ENCODE measurements around the gene COL18A1.

Gene COL18A1

DNA sequence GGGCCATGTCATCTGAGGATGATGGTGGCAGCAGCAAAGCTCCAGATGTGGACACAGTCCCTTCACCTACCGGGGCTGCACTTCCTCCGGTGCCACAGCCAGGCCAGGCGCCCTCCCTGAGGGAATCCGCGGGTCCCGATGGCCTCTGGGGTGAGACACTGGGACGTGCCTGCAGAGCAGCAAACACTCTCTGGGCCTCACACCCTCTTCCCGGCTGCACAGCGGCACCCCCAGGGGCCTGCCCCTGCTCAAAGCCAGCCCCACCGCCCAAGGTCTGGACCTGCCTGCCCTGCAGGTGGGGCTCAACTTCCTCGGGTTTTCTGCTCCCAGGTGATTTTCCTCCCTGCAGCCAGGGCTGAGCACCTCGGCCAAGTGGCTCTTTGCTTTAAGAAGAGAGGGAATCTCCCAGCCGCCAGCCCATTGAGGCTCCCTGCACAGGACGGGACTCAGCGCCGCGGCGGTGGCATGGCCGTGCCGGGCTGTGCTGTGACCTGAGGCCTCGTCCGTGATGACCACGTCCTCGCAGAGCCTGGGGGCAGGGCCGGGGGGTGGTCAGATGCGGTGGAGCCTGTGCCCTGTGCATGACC, 21.3 kb upstream of the COL18A1 start:
- no peak for DNase-seq

DNA sequence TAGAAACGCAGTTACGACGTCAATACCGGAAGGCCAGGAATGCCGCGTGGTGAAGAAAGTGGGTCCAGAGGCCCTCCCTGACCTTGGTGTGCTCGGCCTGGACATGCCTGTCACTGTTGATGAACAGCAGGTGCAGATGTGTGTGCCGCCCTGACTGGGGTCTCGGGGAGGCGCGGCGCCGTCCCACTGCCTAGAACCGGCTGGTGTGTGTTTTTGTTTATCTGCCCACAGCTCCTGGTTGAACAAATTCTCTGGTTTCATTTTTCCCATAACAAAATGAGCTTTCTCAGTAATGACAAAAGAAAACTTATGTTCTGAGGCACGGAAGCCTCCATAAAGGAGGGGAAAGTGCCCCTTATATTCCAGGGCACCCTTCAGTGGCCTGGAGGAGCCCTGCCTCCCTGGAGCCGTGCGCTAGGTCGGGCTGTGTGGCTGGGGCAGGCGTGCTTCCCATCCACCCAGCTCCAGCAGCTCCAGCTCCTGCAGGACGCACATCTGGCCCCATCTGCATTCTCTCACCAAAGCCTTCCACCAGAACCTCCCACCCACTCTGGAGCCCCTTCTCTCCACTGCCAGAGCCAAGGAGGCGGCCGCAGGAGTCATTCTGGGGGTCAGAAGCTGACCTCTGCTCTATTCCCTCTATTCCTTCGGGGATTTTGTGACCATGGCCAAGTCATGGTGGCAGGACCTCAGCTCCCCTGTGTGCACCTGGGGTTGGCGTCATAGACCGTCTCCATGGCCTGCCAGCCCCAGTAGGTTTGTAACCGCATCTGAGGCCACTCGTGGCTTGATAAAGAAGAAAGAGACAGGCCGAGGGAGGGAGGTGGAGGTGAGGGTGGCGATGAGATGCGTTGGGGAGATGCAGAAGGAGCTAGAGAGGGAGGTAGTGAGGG, 20.1 kb upstream of the COL18A1 start:
- no peak for DNase-seq

DNA sequence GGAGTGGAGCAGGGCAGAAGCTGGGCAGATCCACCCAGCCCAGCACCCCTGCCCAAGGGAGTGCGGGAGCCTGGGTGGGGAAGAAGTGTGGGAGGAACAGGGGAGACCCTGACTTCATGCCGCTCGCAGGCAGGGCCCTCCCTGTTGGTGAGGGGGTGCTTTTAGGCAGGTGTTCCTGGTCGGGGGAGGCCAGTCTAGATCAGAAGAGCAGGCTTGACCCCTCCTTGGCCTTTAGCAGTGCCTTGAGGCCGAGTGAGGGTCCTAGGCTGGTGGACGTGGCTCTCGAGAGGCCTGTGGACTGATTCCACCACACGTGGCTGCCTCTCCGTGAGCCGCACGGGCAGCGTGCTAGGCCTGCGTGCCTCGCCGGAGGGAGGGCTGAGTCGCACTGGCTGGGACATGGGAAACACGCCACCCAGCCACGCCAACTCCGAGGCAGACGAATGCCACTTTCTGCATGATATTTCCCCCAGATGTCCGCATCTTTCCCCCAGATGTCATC, 19.4 kb upstream of the COL18A1 start:
- no peak for DNase-seq

DNA sequence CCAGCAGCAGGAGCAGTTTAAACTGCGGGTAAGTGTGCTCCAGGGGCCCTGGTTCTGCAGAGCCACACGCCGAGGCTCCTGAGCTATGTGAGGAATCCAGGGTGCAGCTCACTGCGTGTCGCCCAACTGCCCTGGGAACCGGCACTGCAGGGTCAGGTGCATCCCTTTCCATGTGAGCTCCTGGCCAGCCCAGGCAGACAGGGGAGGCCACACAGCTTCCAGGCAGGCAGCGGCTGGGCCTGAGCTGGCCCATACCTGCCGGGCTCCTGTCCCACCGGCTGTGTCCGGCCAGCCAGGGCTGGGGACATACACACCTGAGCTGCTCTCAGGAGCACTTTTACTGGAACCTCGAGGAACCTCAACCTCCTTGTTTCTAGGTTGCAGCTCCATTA, 18.6 kb upstream of the COL18A1 start:
- no peak for DNase-seq

DNA sequence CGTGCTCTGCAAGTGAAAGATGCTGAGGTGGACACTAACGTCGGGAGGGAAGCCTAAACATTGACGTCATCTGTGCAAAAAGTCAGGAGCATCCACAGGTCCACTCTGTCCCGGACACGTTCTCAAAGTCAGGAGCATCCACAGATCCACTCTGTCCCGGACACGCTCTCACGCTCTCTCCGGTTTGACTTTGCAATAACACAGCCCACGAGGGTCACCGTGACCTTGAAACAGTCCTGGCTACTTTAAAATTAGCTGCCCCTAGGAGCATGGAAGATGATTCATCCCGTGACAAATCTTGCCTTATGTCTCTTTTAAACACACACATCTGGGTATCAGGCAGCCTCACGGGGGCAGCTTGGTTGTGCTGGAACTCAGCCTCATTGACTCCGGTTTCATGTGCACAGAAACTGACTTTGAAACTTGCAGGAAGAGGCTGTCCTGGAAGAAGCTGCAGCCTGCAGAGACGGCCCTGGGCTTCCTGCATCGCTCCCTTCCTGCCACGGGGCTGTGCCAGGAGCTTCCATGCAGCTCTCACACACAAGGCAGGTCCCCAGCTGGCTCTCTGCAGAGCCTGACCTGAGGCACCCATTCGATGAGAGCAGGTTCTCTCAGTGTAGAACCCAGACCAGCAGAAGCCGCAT, 18.1 kb upstream of the COL18A1 start:
- peak; percentile 40 for DNase-seq

DNA sequence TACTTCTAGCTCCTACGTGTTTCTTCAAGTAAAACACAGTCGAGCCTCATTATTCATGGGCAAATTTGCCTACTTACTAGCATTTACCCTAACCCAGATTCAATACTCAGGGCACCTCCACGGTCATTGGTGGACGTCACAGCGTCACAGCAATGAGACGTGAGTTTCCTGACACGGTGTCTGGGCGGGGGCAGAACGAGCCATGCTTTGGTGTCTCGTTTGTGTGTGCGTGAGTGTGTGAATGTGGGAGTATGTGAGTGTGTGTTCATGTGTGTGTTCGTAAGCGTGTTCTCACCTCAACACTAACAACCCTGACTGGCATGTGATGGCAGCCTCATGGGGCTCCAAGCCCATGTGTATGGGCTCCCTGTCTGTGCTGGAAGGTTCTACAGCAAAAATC, 17.5 kb upstream of the COL18A1 start:
- DNase-seq, result no peak

DNA sequence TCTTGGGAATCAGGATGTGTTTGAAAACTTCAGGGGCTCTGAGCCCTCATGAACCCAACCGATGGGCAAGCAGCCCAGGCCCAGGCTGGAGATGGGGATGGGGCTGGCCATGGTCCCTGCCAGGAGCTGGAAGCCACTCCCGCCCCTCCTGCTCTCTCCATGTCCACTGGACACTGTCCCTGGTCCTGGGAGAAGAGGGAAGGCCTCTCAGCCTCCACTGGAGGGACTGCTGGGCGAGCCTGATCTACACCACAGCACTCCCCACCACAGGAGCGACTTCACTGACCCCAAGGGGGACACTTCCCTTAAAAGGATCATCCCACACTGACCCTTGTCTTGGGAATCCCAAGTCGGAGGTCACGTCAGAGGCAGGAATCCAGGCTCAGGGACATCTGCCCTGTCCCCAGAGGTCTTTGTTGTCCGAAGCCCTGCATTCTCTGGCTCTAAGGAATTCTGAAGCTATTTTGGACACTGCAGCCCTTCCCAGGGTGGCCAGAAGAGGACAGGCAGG, 16.9 kb upstream of the COL18A1 start:
- no peak for DNase-seq

DNA sequence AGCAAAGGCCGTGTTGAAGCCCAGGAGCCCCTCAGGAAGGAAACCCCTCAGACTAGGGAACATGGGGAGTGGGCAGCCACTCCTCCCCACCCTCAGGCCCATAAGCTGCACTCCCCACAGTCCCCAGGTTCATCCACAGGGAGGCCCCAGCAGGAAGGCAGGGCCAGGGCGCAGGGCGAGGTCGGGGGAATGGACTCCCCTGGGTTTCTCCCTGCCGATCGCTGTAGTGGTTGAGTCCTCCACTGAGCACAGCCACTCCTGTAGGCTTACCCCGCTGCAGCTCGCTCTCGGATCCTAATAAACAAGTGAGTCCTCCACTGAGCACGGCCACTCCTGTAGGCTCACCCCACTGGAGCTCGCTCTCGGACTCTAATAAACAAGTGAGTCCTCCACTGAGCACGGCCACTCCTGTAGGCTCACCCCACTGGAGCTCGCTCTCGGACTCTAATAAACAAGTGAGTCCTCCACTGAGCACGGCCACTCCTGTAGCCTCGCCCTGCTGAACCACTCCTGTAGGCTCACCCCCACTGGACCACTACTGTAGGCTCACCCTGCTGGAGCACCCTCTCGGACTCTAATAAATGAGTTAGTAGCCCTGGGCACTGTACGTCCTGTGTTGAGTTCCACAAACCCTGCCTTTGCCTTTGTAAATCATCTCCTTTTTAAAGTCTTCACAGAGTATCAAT, 16.2 kb upstream of the COL18A1 start:
- DNase-seq, result no peak

DNA sequence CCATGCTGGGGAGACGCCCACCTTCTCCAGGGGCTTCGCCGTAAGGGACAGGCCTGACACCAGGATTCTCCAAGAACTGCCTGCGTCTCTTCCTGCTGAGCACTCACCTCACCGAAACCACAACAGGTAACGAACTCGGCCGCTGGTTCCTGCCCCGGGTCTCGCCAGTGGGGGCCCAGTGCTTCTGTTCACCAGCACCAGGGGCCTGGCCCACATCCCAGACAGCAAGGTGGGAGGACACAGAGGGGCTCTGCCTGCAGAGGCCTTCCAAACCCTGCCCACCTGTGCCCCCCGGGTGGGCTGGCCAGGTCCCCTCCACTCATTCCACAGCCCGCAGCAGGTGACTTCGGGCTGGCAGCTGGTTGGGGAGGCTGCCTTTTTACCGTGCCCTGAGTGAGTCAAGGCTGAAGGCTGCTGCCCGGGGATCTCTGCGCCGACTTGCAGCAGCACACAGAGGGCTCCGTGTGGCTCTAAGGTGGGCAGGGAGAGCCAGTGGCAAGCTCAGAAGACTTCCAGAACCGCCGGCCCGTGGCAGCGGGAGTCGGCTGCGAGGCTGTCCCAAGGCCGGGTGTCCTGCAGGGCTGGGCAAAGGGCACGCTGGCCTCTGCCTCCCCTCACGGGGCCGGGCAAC, 14.7 kb upstream of the COL18A1 start:
- DNase-seq, result no peak

DNA sequence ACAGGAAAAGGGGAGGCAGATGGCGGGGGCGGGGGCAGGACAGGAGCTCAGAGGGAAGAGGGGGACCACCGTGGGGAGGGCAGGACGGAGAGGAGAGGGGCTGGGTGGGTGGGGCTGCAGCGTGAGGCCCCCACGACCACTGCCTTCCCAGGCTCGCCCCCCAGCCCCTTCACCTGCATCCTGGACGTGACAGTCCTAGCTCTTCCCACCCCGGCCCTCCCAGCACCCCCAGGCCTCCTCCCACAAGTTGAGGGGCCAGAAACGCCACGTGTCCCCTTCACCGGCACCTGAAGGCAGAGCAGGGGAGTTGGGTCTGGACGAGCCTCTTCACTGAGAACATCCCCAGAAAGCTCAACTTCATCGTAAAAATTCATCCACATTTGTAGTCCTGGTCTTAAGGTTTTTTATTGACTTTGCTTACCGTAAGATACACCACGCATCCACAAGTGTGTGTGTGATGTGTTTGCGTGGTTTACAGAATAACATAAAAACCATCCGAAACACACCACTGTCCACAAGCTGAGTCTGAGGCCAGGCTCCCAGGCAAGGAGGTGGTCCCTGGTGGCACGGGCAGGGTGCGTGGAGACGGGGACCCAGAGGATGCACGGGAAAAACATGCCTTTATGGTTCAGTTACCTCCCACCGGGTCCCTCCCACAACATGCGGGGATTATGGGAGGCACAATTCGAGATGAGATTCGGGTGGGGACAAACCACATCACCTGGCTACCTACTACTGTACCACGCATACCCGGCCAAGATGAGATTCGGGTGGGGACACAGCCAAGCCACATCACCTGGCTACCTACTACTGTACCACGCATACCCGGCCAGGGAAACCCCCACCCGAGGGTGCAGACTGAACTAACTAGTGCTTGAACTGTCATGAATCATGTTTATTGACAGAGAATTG, 13.9 kb upstream of the COL18A1 start:
- DNase-seq, result no peak

DNA sequence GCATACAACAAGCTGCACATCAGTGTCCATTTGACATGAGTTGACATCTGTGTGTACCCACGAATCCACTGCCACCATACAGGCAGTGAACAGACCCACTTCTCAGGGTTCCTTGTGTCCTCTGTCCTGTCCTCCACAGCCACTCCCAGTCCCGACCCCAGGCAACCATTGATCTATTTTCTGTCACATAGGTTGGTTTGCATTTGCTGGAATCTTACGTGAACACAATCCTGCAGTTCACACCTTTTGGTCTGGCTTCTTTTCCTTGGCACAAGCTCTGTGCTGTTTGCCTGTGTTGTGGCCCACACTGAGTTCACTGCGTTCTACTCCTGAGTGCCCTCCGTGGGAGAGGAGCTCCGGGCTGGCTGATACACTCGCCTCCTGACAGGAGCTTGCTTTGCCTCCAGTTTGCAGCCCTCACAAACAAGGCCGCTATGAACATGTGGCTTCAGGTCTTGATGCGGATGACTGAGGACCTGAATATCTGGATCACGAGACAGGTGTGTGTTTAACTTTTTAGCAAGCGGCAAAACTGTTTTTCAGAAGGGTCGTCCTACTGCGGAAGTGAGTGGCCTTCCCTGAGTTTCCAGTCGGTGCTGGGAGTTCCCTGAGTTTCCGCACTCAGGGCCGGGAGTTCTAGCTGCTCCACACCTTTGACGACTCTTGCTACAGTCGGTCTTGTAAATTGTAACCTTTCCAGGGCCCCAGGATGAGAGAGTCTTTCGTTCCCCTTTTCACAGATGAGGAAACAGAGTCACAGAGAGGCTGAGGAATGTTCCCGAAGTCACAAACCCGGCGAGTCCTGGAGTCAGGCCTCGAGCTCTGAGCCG, 13.0 kb upstream of the COL18A1 start:
- DNase-seq, result no peak

DNA sequence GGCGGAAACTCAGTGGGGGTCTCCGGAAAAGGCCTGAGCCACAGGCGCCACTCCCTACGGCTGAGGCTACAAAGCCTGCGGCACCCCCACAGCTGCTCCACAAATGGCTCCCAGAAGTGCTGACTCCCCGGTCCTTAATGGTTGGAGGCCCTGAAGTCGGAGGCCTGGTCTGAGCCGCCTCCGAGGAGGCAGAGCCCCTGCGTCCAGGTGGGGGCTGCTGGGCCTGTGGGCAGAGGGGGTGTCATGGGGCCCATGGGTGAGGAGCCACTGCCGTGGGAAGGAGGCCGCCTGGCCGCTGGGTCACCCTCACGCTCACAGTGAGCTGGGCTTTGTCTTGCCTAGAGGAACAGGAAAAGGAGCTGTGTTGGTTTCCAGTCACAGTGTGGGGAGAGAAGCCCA, 12.4 kb upstream of the COL18A1 start:
- no peak for DNase-seq

DNA sequence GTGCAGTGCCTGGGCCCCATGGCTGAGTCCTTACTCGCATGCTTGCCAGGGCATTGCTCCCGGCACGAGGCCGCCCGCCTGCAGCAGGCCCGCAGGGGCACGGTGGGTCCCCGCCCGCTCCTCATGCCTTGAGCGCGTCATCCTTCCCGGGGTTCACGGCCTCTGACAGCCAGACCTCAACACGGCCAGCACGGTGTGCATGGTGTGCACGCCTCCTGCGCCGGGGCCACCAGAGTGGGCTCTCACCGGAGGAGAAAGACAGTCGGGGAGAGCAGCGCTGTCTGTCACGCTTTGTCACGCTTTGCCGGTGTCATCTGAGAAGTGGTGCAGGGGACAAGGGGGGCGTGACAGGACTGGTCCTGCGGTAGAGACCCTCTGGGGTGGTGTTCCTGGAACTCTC, 11.9 kb upstream of the COL18A1 start:
- no peak for DNase-seq

DNA sequence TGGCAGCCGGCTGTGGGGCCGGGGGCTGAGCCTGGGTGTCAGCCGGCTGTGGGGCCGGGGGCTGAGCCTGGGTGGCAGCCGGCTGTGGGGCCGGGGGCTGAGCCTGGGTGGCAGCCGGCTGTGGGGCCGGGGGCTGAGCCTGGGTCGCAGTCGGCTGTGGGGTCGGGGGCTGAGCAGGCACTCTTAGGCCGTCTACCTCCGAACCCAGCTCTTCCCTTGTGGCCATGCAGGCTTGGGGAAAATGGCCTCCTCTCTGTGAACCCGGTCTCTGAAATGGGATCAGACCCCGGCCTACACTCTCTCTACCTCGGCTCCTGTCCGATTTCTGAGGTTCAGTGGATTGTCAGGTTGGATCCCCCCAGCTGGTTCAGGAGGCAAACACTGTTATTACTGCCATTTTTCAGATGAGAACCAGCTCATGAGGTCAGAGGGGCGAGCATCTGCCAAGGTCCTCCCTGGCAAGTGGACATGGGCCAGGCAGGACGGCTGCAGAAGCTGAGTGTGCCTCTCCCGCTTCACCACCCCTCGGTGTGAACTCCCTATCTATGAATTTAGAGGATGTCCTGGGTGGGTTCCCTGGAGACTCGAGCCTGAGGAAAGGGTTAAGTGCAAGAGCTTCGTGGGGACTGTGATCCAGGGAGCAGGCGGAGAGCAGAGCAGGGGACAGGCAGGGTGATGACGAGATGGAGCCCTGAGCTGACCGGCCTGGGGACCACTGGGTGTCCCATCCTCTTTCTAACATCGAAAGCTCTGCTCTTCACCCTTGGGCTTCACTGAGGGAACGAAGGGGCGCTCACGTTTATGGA, 10.9 kb upstream of the COL18A1 start:
- no peak for DNase-seq

DNA sequence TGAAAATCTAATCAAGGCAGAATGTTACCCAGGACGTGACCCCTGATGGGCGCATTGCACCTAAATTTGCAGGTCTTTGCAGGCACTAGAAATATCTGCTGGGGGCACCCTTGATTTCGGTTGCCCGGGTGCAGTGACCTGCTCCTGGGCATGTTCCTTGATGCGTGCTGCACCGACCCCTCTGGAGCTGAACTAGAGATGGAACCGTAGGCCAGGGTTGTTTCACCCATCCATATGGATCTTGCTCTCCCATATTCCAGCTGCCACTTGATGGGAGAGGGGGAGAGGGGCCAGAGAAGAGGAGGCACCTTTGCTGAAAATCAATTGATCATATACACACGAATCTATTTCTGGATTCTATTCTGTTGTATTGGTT, 8.4 kb upstream of the COL18A1 start:
- DNase-seq, result no peak

DNA sequence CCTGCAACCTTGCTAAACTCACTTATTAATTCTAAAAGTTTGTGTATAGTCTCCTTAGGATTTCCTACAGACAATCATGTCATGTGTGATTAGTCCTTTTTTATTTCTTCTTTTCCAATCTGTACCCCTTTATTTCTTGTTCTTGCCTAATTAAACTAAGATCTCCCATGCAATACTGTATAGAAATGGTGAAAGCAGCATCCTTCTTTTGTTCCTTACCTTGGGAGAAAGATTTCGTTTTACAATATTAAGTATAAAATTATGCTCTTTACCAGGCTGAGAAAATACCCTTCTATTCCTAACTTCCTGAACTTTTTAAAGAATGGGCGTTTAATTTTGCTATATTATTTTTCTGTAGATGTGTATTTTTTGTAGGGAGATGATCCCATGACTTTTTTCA, 7.6 kb upstream of the COL18A1 start:
- no peak for DNase-seq

DNA sequence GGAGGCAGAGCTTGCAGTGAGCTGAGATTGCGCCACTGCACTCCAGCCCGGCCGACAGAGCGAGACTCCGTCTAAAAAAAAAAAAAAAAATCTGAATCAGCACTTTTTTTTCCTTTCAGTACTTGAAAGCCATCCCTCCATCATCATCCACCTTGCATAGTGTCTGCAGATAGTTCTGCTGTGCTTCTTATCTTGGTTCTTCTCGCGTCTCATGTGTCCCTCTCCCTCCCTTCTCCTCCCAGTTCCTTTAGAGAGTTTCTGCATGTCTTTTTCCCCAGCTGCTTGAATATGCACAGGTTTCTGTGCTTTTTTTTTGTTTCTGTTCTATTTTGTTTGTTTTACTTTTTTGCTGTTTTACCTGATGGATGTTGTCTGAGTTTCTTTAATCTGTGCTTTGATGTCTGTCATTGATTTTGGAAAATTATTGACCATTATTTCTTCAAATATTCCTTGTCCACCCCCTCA, 3.9 kb upstream of the COL18A1 start:
- no peak for DNase-seq

DNA sequence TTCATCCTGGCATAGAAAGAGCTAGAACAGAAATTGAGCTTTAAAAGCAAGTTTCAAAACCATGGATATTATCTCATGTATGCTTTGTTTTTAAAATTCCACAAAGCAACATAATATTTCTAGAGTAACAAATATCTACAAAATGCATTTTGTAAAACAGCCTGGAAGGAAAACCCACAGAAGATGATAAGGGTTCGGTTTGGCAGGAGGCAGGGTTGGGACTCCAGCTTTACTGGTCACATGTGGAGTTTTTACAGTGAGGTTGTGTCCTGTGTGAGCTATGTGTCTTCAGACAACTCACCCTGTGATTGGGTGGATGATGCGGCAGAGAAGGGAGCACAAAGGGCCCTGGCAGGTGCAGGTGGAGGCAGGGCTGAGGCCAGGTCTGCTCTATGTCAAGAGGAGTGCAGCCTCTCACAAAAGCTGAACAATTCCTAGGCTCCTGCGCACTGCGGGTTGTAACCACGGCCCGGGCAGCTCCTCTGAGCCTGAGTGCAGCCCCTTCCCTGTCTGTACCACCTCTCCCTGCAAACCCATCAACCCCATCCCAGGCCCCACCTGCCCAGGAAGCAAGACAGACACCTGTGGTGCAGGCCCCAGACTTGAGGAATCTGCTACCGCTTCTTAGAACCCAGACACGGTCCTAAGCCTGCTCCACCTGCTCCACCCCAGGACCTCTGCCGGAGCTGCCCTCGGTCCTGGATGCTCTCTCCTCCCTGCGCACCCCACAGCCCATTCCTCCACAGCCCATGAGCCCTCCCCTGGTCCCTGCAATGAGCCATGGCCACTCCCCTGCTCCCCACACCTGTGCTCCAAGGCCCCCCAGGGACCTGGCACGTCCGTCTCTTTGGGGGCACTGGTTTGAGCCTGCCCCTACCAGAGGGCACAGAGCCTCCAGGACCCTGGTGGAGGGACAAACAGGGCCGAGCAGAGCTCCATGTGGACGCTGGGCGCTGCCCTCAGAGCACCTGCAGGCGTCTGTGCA, 2.8 kb upstream of the COL18A1 start:
- DNase-seq, result no peak

All from DMS 273 treated with DMSO at 0.1 percent for 48 hours (cell line).